WERI-Rb-1 (cell line): ENCODE data around the gene PIEZO2.

ENCODE experiments used
- DNase-seq: peaks from one replicate; pipeline ENCODE4 v3.0.0-alpha.2; 2020
- H3K27ac ChIP-seq: fragments of 250-450 bp; sonication (Bioruptor Pico); 2 replicates; pipeline ENCODE4 v1.5.1; 2020; ENCODE audit warnings: mild to moderate bottlenecking, moderate library complexity
- H3K27me3 ChIP-seq: fragments of 250-450 bp; sonication (Bioruptor Pico); 2 replicates; pipeline ENCODE4 v1.5.1; 2021; ENCODE audit warnings: mild to moderate bottlenecking, low read depth, moderate library complexity; ENCODE audit not compliant: insufficient read depth, severe bottlenecking
- H3K36me3 ChIP-seq: fragments of 250-450 bp; sonication (Bioruptor Pico); 2 replicates; pipeline ENCODE4 v1.5.1; 2020; ENCODE audit warnings: mild to moderate bottlenecking, moderate library complexity
- H3K4me3 ChIP-seq: 2 replicates; pipeline ENCODE4 v1.5.1; 2011; ENCODE audit warnings: low read depth, mild to moderate bottlenecking, control low read depth, low read length
- H3K9me3 ChIP-seq: fragments of 250-450 bp; sonication (Bioruptor Pico); 2 replicates; pipeline ENCODE4 v1.5.1; 2021; ENCODE audit warnings: mild to moderate bottlenecking, moderate library complexity; ENCODE audit not compliant: severe bottlenecking
- CTCF ChIP-seq: IDR thresholded peaks from 2 replicates; pipeline ENCODE4 v1.5.1; 2011; ENCODE audit warnings: low read depth, mild to moderate bottlenecking, control low read depth, inconsistent platforms, low read length

The PIEZO2 gene

GRCh38 chr18:10680271-10680596 is 469.1 kb downstream of the PIEZO2 start:
- Histone ChIP-seq H3K4me3 (no peak overlapping the region), H3K9me3 (no peaks in the 10 kb centered on the region), H3K36me3 (no peaks in the 10 kb centered on the region), H3K27ac (no peak overlapping the region), H3K27me3 (peaks cover 8% of the 10 kb centered on the region)
- DNase-seq, result no peak
- TF ChIP-seq CTCF, result no peak

- Histone ChIP-seq H3K4me3 (no peak overlapping the region), H3K27ac (no peak overlapping the region), H3K27me3 (peaks cover 5% of the 10 kb centered on the region), H3K36me3 (no peaks in the 10 kb centered on the region), H3K9me3 (no peaks in the 10 kb centered on the region)
- DNase-seq, result no peak
- no peak for TF ChIP-seq CTCF
These were observed 469.7 kb downstream of the PIEZO2 start for GRCh38 chr18:10679557-10680270.

GRCh38 chr18:10671441-10671840 is 477.9 kb downstream of the PIEZO2 start:
- Histone ChIP-seq H3K9me3 (no peaks in the 10 kb centered on the region), H3K36me3 (no peaks in the 10 kb centered on the region), H3K4me3 (no peak overlapping the region), H3K27me3 (peaks cover 5% of the 10 kb centered on the region), H3K27ac (no peak overlapping the region)
- no peak for DNase-seq
- no peak for TF ChIP-seq CTCF

- H3K36me3 ChIP-seq, result no peaks in the 10 kb centered on the region
- no peak for DNase-seq
- peaks cover 7% of the 10 kb centered on the region for H3K27me3 ChIP-seq
- H3K9me3 ChIP-seq, result no peaks in the 10 kb centered on the region
- no peak for TF ChIP-seq CTCF
- H3K4me3 ChIP-seq, result no peak overlapping the region
- no peak overlapping the region for H3K27ac ChIP-seq
These were observed 478.5 kb downstream of the PIEZO2 start for GRCh38 chr18:10670856-10671255.

- Histone ChIP-seq H3K27me3 (peaks cover 2% of the 10 kb centered on the region), H3K36me3 (no peaks in the 10 kb centered on the region), H3K27ac (no peak overlapping the region), H3K4me3 (no peak overlapping the region), H3K9me3 (no peaks in the 10 kb centered on the region)
- no peak for DNase-seq
- no peak for TF ChIP-seq CTCF
These were observed 479.8 kb downstream of the PIEZO2 start for GRCh38 chr18:10669441-10670100.

GRCh38 chr18:10663750-10664149 is 485.6 kb downstream of the PIEZO2 start:
- no peak for DNase-seq
- H3K4me3 ChIP-seq, result no peak overlapping the region

More at GRCh38 chr18:10663750-10664149, 485.6 kb downstream of the PIEZO2 start:
- no peak for TF ChIP-seq CTCF
- Histone ChIP-seq H3K27me3 (peaks cover 24% of the 10 kb centered on the region), H3K36me3 (no peaks in the 10 kb centered on the region), H3K27ac (no peak overlapping the region), H3K9me3 (no peaks in the 10 kb centered on the region)
